Transverse colon (tissue), 4 donors: ENCODE measurements around the gene APMAP.

Experiments
- CTCF ChIP-seq, 5 experiments: fragments of 200-600 bp in 3 of 5; fragments of 450-650 bp in 2 of 5; sonication (generic) in 3 of 5; IDR thresholded peaks; 1 replicate in 2 of 5; 2 replicates in 3 of 5; pipeline ENCODE4 v1.5.1; 2016 to 2017; ENCODE audit warnings: antibody characterized with exemption in 5 of 5, inconsistent platforms in 3 of 5, mild to moderate bottlenecking in 2 of 5, moderate library complexity in 1 of 5
- POLR2A ChIP-seq: fragments of 450-650 bp; IDR thresholded peaks from one replicate; pipeline ENCODE4 v1.6.1; 2016; ENCODE audit warnings: antibody characterized with exemption, mild to moderate bottlenecking, moderate library complexity
- POLR2AphosphoS5 ChIP-seq, 3 donors: sonication (generic); formaldehyde crosslinking; IDR thresholded peaks; one replicate each; pipeline ENCODE4 v1.6.1; 2016; ENCODE audit warnings: antibody characterized with exemption in 3 of 3

GRCh38 chr20:24957326-24958016 is 35.1 kb downstream of the APMAP start:
- TF ChIP-seq CTCF (IDR thresholded peaks at IDR 0.05) (no peak), POLR2AphosphoS5 (IDR thresholded peaks at IDR 0.05) (no peak), POLR2A (no peak)
